Inflammatory macrophage treated with lipopolysaccharide for 4 hours (primary cell): Measurements from ENCODE around the gene POTEB.
"Not testable (repeated sequence)": the region's sequence is repeated elsewhere in the genome, so short reads cannot be mapped to it uniquely, and the experiment has no call there.

Experiments
- DNase-seq: peaks from one replicate; pipeline ENCODE4 v3.0.0-alpha.2; 2020

The POTEB gene

GRCh38 chr15:21877635-21878034 is at the start of gene POTEB:
POTEB (minus strand) TSS chr15:21877735; CDS start chr15:21877246, 489 bp downstream.
- DNase-seq, result not testable (repeated sequence)

GRCh38 chr15:21890955-21891354 is 13.4 kb upstream of the POTEB start:
- not testable (repeated sequence) for DNase-seq

DNA sequence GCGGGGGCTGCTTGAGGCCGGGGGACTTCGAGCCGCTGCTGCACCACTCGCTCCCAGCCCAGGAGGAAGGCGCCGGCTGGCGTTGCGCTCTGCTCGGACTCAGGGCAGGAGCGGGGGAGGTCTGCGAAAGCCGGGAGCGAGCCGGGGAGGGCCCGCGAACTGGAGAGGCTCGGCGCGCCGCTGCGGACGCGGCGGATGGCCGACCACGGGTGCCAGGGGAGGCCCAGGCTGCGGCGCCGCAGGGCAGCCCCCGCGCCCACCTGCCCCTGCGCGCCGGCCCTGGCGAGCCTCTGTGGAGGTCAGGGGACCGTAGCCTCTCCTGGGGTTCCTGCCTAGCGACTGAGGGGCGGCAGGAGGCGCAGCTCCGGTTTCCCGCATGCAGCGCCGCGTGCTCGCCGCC is 12.0 kb upstream of the POTEB start:
- not testable (repeated sequence) for DNase-seq

DNA sequence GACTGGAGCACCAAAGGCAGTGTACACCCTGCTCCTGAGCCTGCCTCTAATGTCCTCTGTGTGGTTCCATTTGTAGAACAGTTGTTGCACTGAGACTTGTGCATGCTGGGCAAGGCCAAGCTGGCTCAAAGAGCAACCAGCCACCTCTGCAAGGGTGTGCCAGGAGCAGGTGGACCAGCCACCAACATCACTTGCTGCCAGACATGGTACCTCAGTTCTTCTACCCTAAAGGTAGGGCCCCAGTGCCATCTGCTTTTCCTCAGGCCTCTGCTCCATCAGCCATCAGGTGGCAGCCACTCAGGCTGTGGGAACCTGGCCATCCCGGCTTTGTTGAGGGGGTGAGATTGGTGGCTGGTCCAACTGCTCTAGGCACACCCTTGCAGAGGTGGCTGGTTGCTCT is 38.7 kb downstream of the POTEB start:
- DNase-seq, result not testable (repeated sequence)
